Measurements from ENCODE around the gene PTPN22.

- TF ChIP-seq POLR2A (IDR thresholded peaks at IDR 0.05) (no peak), CTCF (IDR thresholded peaks at IDR 0.05) (no peak)
Measured at GRCh38 chr1:113891631-113892220, 20.2 kb upstream of the PTPN22 start.
